ENCODE results near the gene SIGLEC10.
"Not testable (repeated sequence)": the region's sequence is repeated elsewhere in the genome, so short reads cannot be mapped to it uniquely, and the experiment has no call there.

Gene SIGLEC10

GRCh38 chr19:51439021-51439465, 21.6 kb upstream of the SIGLEC10 start:
- no peak for DNase-seq

- DNase-seq, result no peak
Measured at GRCh38 chr19:51434456-51434855, 17.0 kb upstream of the SIGLEC10 start.

DNA sequence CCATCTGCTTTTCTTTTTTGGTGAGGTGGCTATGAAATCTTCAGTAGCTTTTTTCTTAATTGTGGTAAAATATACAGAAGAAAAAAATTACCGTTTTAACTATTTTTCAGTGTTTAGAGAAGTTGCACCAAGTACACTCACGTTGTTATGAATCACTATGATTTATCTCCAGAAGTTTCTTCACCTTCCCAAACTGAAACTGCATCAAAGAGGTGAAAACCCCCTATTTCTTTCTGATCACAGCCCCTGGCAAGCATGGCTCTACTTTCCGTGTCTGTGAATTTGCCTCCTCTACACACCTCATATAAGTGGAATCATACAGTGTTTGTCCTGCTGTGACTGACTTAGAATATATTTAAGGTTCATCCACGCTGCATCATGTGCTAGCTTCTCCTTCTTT, 15.6 kb upstream of the SIGLEC10 start:
- no peak for DNase-seq

GRCh38 chr19:51431124-51431523, 13.7 kb upstream of the SIGLEC10 start:
- DNase-seq, result no peak

DNA sequence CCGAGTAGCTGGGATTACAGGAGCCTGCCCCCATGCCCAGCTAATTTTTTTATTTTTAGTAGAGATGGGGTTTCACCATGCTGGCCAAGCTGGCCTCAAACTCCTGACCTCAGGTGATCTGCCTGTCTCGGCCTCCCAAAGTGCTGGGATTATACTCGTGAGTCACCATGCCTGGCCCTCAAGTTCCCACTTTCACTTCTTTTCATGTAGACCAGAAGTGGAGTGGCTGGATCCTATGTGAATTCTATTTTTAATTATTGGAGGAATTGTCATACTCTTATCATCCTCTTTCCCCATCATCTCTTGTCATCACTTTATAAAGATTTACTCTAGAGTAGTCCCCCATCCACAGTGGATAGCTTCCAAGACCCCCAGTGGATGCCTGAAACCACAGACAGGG, 12.8 kb upstream of the SIGLEC10 start:
- DNase-seq, result no peak

DNA sequence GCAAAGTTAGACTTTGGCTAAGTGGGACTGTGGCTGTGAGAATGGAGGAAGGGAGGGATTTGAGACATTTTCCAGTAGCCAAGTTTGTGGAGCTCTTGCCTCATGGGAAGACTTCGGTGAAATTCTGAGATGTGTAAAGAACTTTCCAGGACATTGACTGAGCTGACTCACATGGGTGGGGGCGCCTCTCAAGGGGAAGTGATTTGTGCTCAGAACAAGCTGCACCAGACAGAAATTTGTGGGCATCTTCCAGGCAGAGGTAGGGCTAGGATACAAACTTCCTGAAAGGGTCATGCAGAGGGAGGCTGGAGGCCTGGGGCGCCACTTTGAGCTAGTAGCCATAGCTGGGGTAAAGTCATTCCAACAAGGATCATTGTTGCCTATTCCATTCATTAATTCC, 9.8 kb upstream of the SIGLEC10 start:
- DNase-seq, result no peak

DNA sequence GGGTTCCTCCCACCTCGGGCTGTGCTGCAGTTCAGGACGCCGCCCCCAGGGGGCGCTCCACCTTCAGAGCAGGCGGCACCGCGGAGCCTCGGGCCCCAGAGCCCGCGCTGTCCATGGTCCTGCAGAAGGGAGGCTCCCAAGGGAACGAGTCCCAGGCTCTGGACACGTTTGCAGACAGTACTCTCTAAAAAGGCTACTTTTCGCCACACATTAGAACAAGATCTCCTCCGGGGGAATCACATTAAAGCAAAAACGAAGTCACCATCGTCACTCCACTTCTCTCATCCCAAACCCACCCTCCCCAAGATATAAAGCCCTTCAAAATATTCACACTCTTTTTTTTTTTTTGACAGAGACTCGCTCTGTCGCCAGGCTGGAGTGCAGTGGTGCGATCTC, 4.6 kb upstream of the SIGLEC10 start:
- DNase-seq, result no peak

DNA sequence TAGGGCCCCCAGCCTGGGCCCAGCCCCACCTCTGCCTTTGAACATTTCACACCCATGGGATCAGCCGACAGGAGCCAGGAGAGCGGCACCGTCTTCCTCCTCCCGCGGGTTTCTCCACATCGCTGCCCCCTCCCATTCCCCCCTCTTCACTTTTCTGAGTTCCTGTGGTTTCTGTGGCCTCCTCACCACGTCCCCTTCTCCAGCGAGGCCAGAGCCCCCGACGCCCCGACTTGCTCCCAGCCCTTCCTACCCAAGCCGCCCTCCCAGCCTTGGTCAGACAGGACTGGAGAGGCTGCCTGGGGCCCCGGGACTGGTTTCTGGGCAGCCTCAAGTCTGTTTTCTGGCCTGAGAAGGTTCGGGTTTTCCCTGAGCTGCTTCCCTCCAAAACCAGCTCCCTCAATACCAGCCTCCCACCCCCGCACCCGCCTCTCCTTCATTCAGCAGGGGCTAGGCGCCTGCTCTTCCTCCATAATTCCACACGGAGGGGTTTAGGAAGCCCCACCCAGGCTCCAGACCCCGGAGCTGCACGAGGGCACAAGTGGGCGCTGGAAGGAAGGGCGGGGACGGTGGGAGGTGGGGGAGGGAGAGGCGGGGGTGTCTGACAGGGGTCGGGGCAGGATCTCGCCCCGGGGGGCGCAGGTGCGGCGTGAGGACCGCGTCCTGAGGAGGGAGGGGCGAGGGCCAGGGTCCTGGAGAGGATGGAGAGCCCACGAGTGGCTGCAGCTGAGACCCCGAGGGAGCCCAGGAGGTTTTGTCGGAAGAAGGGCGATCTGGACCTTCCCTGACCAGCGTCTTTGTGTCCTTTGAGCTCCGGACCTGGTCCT, 4.0 kb upstream of the SIGLEC10 start:
- no peak for DNase-seq

DNA sequence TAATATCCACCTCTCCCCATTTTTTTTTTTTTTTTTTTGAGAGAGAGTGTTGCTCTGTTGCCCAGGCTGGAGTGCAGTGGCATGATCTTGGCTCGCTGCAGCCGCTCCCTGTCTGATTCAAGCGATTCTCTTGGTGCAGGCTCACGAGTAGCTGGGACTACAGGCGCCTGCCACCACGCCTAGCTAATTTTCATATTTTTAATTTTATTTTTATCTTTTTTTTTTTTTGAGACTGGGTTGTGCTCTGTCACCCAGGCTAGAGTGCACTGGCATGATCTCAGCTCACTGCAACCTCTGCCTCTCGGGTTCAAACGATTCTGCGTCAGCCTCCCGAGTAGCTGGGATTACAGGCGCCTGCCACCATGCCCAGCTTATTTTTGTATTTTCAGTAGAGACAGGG, 3.1 kb upstream of the SIGLEC10 start:
- DNase-seq, result not testable (repeated sequence)

DNA sequence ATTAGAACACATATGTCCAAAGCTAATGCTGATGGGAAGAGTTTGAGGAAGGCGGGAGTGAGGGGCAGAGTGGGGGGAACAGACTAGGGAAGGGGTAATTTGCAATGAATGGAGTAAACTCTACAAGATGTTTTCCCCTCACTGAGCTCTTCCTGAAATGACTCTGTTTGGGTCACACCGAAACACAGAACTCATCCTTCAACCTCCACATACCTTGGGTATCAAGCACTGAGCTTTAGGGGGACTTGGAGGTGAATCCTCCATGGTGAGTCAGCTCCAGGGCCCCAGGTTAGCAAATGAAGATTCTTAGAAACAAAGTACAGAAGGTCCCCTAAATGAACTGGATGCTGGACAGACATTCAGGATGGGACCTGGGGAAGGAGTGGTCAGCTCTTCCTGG, 1.3 kb upstream of the SIGLEC10 start:
- DNase-seq, result no peak

DNA sequence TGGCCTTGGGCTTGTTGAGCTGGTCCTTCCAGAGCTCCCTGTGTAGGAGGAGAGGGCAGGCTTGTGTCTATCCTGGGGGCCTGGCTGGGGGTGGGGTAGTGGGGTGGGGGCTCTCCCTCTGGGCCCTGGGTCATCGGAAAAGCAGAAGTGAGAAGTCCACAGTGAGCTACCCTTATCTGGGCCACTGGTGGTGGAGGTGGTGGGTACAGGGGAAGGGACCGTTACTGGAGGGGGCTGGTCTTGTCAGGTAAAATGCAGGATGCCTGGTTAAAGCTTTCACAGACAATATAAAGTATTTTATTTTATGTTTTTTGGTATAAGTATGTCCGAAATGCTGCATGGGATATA, 342 bp upstream of the SIGLEC10 start:
- DNase-seq, result no peak

GRCh38 chr19:51416422-51416821, 1.0 kb downstream of the SIGLEC10 start:
- DNase-seq, result not testable (repeated sequence)

GRCh38 chr19:51415187-51415586, 2.3 kb downstream of the SIGLEC10 start:
- DNase-seq, result no peak

DNA sequence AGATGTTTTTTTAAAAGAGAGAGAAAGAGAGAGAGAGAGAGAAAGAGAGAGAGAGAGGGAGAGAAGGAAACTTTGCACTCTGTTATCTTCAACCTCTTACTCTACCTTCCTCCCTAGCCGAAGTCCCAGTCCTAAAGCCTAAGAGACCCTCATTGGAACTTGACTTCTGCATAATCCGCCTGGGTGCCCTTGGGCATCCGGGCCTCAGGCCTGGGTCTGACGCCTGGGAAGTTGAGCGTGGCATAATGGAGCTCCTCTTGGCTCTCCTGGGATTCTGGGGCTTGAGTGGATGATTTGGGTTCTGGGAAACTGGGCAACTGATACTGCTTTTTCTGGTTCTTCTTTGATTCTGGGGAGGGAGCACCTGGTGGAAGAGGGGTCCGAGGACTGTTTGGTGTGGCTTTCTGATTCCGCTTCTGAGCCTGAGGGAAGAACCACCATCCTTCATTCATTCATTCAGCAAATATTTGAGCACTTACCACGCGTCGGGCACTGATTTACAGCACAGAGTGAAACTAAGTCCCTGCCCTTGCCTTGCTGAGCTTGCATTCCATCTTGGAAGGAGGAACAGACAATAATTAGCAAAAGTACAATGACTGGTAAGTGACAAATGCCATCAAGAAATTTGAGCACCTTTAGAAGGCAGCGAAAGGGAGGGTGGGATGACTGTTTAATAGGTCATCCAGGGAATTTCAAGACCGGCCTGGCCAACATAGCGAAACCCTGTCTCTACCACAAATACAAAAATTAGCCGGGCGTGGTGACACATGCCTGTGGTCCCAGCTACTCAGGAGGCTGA, 6.3 kb downstream of the SIGLEC10 start:
- DNase-seq, result no peak

DNA sequence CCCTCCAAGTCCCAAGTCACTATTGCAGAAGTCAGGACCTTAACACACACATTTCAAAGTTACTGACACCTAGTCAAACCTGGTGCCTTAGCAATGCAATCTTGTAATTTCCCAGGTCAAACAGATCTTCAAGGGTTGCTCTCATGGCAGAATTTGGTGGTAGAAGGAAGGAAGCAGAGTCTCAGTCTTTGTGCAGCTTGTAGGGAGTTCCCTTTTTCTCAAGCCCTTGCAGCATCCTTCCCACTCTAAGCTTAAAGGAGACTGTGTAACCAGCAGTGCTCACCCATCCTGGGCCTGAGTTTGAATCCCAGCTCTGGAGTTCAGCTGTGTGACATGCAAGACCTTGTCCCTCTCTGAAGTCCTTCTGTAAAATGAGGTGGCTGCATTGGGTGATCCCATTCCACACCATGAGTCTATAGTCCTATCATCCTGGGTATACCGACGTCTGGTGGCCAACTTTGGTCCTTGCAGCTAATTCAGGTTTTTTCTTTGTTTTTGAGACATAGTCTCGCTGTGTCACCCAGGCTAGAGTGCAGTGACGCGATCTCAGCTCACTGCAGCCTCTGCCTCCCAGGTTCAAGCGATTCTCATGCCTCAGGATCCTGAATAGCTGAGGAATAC, 9.8 kb downstream of the SIGLEC10 start:
- DNase-seq, result no peak

DNA sequence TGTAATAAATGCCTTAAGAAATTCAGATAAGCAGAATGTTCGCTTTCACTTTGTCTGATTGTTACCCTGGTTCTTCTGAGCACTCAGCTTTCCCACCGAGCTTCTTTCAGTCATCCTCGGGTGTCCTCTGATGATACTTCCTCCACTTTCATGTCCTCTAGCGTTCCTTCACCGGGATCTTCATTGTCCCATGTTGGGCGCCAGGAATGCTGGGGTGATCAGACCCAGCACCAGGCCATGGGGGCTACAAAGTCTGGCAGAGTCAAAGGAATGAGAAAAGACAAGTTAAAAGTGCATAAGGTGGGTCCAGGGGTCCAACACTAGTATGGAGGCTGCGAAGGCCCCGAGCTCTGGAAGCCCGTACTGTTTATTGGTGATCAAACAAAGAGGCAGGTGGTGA, 15.3 kb downstream of the SIGLEC10 start:
- no peak for DNase-seq

- DNase-seq, result not testable (repeated sequence)
Measured at GRCh38 chr19:51399936-51400335, 17.5 kb downstream of the SIGLEC10 start.

GRCh38 chr19:51399231-51399630, 18.2 kb downstream of the SIGLEC10 start:
- DNase-seq, result no peak

DNA sequence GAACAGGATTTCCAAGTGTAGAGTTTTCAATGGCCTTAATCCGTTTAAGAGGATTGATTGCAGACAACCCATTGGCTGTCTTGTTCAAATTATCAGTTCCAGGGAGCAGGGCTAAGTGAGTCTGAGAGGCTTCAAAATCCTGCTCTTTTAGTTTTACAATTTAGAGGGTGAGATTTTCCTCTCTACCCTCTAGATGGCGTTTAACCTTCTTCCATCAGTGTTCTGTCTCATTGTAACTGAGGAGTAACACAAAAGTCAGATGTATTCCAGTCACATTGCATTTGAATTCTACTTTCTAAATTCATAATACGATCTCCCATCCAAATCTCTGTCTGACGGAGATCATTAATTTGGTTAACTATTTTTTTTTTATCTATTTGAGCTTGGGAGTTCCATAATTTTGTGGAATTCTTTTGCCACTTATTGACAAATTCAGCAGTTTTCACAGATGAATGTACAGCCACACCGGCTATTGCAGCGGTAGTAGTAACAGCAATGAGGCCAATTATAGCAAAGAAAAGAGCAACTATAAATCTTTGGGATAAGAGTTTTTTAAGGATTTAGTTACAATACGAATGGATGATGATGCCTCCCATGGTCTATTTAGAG, 19.2 kb downstream of the SIGLEC10 start:
- DNase-seq, result no peak

DNA sequence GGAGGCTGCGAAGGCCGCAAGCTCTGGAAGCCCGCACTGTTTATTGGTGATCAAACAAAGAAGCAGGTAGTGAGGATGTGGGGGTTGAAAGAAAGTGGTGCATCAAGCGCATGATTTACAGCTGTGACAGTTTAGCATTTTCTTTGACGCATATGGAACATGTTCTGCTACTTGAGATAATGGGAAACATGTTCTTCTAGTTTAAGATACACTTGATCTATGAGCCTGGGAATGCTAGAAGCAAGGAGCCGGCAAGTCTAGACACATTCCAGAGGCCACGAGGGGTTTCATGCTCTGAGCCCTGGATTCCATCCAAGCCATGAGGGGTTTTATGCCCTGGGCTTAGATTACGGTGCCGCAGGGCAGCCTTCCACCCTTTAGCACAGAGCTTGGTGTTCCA, 20.0 kb downstream of the SIGLEC10 start:
- DNase-seq, result not testable (repeated sequence)

GRCh38 chr19:51396175-51396574, 21.3 kb downstream of the SIGLEC10 start:
- no peak for DNase-seq

DNA sequence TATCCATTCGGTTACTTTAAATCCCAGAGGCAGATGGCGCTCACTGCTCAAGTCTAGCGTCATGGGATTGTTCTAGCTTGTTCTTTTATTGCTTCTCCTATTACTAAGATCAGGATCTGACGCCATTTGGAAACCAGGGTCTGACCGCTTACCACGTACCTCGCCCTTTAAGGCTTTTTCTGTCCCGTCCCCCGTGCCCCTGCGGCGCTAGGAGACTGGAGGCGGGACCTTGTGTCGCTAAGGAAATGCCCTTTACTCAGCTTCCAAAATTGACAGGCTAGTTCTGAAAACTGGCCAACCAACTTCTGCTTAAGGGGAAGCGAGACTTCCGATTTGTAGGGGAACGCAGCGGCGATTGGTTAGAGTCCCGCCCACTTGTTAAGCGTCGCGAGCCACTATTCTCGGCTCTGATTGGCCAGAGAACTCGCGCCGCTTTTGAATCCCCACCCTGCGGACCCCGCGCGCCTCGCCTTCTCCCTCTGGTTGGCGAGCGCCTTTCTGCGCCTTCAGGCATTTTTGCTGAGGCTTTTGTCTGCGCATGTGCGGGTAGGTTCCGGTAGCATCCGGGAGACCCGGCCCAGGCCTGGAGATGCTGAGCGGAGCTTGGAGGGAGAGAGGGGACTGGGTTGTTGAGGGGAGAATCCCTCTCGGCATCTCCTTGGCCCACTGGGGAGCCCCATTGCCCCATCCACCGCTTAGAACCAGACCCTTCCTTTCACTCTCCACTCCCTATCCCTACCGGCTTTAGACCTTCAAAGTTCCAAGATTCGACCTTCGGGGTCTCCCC, 23.2 kb downstream of the SIGLEC10 start:
- no peak for DNase-seq

- no peak for DNase-seq
Measured at GRCh38 chr19:51392701-51393100, 24.7 kb downstream of the SIGLEC10 start.

All from NCI-H510A treated with DMSO at 0.1 percent for 48 hours (cell line).